PFSK-1 (cell line): ENCODE results near the gene MYO5B.

Experiments
- FOXP2 ChIP-seq: optimal IDR thresholded peaks from 2 replicates; pipeline ENCODE3; 2011; ENCODE audit warnings: borderline replicate concordance, control low read depth, inconsistent platforms; ENCODE audit not compliant: insufficient read depth; ENCODE audit errors: extremely low read length, extremely low read depth
- POLR2AphosphoS5 ChIP-seq: IDR thresholded peaks from 2 replicates; pipeline ENCODE4 v1.6.1; 2012; ENCODE audit warnings: low read depth, mild to moderate bottlenecking, control low read depth, low read length, moderate library complexity
- REST ChIP-seq, 2 experiments: IDR thresholded peaks; 2 replicates each; pipeline versions ENCODE4 v1.6.1 to v1.8.0; 2011 to 2012; ENCODE audit warnings: low read depth in 2 of 2, low read length in 2 of 2, control low read depth in 1 of 2, inconsistent platforms in 1 of 2, mild to moderate bottlenecking in 1 of 2, moderate library complexity in 1 of 2; ENCODE audit not compliant: insufficient read depth in 1 of 2
- SIN3A ChIP-seq: IDR thresholded peaks from 2 replicates; pipeline ENCODE4 v1.6.1; 2012; ENCODE audit warnings: mild to moderate bottlenecking, low read length, moderate library complexity, borderline replicate concordance; ENCODE audit not compliant: insufficient read depth
- TAF1 ChIP-seq: IDR thresholded peaks from 2 replicates; pipeline ENCODE4 v1.6.1; 2012; ENCODE audit warnings: low read length, control low read depth, borderline replicate concordance; ENCODE audit not compliant: insufficient read depth

Gene MYO5B

DNA sequence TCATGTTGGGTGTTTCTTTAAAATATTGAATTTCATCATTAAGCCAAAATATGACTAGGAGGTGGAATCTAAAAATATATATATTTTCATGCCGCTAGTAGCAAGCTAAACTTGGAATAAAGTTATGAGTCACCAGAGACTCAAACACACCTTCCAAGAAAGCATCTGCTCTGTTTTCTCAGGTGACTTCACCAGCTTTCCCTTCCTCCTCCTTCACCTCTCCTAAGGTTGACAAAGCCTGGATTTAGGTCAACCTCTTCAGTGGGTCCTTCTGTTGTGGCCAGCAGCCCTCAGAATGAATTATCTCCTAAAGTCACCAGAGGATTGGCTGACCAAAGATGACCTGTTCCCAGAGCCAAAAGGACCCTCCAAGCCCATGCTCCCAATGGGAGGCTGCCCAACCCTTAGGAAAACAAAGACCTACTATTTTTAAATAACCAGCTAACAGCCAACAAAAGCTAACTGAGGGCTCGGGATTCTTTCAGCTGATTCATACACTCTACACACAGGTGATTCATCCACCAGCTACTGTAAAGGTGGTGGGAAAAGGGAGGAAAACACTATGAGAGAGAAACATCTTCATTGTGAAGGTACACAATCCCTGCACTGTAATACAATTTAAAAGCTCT is 113.9 kb downstream of the MYO5B start:
- TF ChIP-seq REST (IDR thresholded peaks at IDR 0.05; ENCODE audit: insufficient read depth in 1 of 2, low read depth in 2 of 2, low read length in 2 of 2) (no peak), TAF1 (no peak), SIN3A (no peak), POLR2AphosphoS5 (no peak), FOXP2 (no peak)

- TF ChIP-seq REST (IDR thresholded peaks at IDR 0.05; ENCODE audit: insufficient read depth in 1 of 2, low read depth in 2 of 2, low read length in 2 of 2) (no peak), TAF1 (no peak), POLR2AphosphoS5 (no peak), FOXP2 (no peak), SIN3A (no peak)
Measured at GRCh38 chr18:50080316-50080715, 114.6 kb downstream of the MYO5B start.

DNA sequence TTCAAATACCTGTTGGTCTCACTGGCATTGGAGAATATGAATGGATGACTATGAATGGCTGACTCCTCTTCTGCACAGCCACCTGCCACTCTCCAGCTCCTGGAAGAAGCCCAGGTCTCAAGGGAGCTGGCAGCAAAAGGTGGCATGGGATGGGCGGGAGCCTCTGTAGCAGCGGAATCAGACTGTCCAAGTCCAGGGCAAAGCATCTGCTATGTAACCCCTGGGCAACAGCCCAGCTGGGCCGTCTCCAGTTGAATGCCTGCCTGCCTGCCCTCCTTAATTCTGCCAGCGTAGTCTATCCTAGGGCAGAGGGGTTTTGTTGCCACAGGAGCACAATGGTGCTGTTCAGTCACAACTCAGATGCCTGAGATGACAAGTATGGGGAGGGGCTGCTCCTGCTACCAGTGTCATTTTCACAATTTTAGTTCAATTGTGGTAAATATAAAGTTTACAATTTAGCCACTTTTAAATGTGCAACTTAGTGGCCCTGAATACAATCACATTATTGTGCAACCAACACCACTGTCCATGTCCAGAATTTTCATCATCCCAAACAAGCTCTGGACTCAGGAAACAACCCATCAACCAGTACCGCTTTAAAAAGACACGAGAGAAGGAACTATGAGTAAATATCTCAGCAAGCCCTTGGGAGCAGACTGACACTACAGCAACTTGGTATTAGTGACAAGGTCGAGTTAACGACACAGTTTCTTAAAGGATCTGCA is 115.2 kb downstream of the MYO5B start:
- TF ChIP-seq REST (IDR thresholded peaks at IDR 0.05; ENCODE audit: insufficient read depth in 1 of 2, low read depth in 2 of 2, low read length in 2 of 2): no peak
- TF ChIP-seq FOXP2: no peak
- no peak for TF ChIP-seq SIN3A
- no peak for TF ChIP-seq TAF1

DNA sequence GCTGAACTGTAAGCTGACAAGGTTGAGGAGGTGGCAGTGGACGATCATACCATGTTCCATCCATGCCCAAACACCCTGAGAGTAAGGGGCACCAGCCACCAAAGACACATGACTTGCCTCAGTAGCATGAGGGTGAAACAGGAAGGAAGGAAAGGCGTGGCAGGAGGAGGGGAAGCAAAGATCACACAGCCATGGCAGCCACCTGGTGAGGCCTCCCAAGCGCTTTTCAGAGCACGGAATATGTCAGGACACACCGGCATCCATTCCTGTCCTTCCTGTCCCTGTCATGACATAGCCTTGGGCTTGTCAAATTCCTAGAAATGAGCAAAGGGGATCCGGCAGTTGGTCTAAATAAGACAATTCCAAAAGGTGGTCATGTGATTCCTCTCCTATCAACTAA is 118.7 kb downstream of the MYO5B start:
- TF ChIP-seq SIN3A: no peak
- no peak for TF ChIP-seq REST (IDR thresholded peaks at IDR 0.05; ENCODE audit: insufficient read depth in 1 of 2, low read depth in 2 of 2, low read length in 2 of 2)
- no peak for TF ChIP-seq TAF1
- TF ChIP-seq POLR2AphosphoS5: no peak
- TF ChIP-seq FOXP2: no peak

- no peak for TF ChIP-seq FOXP2
Measured at GRCh38 chr18:50075772-50076171, 119.2 kb downstream of the MYO5B start.
